SJCRH30 (cell line): Measurements from ENCODE around the gene TLCD1. TPM values are rescaled to one million over a fixed set of nuclear protein-coding genes. Genes with fewer than 3 reads are reported as not detected.

ENCODE experiments used
- DNase-seq, 2 experiments: peaks; one replicate each; pipeline ENCODE4 v3.0.0-alpha.2; 2015 to 2020
- H3K27ac ChIP-seq: fragments of 250-450 bp; sonication (Bioruptor Pico); 2 replicates; pipeline ENCODE4 v1.5.1; 2020; ENCODE audit warnings: mild to moderate bottlenecking, moderate library complexity
- H3K27me3 ChIP-seq: fragments of 250-450 bp; sonication (Bioruptor Pico); 2 replicates; pipeline ENCODE4 v1.5.1; 2020; ENCODE audit warnings: mild to moderate bottlenecking, moderate library complexity
- H3K36me3 ChIP-seq: fragments of 250-450 bp; sonication (Bioruptor Pico); 2 replicates; pipeline ENCODE4 v1.5.1; 2020; ENCODE audit warnings: mild to moderate bottlenecking, moderate library complexity
- H3K4me1 ChIP-seq: fragments of 250-450 bp; sonication (Bioruptor Pico); 2 replicates; pipeline ENCODE4 v1.5.1; 2020; ENCODE audit warnings: mild to moderate bottlenecking, moderate library complexity
- H3K4me3 ChIP-seq: fragments of 250-450 bp; sonication (Bioruptor Pico); 2 replicates; pipeline ENCODE4 v1.5.1; 2020; ENCODE audit warnings: mild to moderate bottlenecking, moderate library complexity
- H3K9me3 ChIP-seq: fragments of 250-450 bp; sonication (Bioruptor Pico); replicated peaks from 2 replicates; pipeline ENCODE4 v1.5.1; 2020; ENCODE audit warnings: mild to moderate bottlenecking, moderate library complexity
- total RNA-seq: library from RNA; depleted of rRNA; stranded (reverse); fragments of >200 nt; shearing (Covaris generic); gene quantifications from 2 replicates; pipeline ENCODE4 v1.2.3, GENCODE V29; 2014; rRNA removed

The TLCD1 gene
- 7.5 and 10.0 TPM in 2 replicates for total RNA-seq

GRCh38 chr17:28726226-28726626 lies at the start of gene TLCD1:
Gene TLCD1 (minus strand): TSS chr17:28726233. CDS start chr17:28726097, 136 bp downstream.
- peak; percentile 84 to 85 for DNase-seq
- H3K36me3 ChIP-seq, result peaks cover 35% of the 10 kb centered on the region

GRCh38 chr17:28774206-28774605 lies 48.2 kb upstream of the TLCD1 start:
- no peaks in the 10 kb centered on the region for H3K4me1 ChIP-seq
- no peaks in the 10 kb centered on the region for H3K27me3 ChIP-seq

More at GRCh38 chr17:28726226-28726626, at the start of gene TLCD1:
- Histone ChIP-seq H3K4me3 (peak within 1 kb of the TSS; percentile 80), H3K27me3 (no peaks in the 10 kb centered on the region), H3K9me3 (no peaks in the 10 kb centered on the region), H3K27ac (peak within 1 kb of the TSS; percentile 83), H3K4me1 (peaks cover 20% of the 10 kb centered on the region)

DNA sequence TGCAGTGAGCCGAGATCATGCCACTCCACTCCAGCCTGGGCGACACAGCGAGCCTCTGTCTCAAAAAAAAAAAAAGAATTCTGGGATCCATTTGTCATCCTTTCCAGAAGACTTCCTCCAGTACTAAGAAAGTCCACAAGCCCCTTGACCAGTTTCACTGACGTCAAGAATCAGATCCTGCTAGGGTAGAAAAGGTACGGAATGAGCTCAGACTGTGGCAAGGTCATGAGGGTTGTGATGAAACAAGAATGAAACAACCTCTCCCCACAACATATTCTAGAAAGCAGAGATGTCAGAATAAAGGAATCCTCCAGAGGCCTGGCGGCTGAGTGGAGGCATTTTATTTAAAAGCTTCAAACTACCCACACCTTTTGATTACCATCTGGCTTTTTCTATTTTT lies 47.7 kb upstream of the TLCD1 start:
- H3K4me3 ChIP-seq, result no peak overlapping the region
- H3K36me3 ChIP-seq, result peaks cover 6% of the 10 kb centered on the region
- no peak overlapping the region for H3K27ac ChIP-seq
- H3K27me3 ChIP-seq, result no peaks in the 10 kb centered on the region
- DNase-seq, result no peak
- no peaks in the 10 kb centered on the region for H3K4me1 ChIP-seq
- no peaks in the 10 kb centered on the region for H3K9me3 ChIP-seq

More at GRCh38 chr17:28774206-28774605, 48.2 kb upstream of the TLCD1 start:
- Histone ChIP-seq H3K27ac (no peak overlapping the region), H3K9me3 (no peaks in the 10 kb centered on the region), H3K4me3 (no peak overlapping the region), H3K36me3 (peaks cover 9% of the 10 kb centered on the region)
- DNase-seq, result no peak

- no peak for DNase-seq
- peaks cover 14% of the 10 kb centered on the region for H3K36me3 ChIP-seq
- no peaks in the 10 kb centered on the region for H3K9me3 ChIP-seq
- H3K27me3 ChIP-seq, result no peaks in the 10 kb centered on the region
- H3K27ac ChIP-seq, result no peak overlapping the region
- H3K4me1 ChIP-seq, result no peaks in the 10 kb centered on the region; the same call in 1 of the 2 replicates
- no peak overlapping the region for H3K4me3 ChIP-seq
Measured at GRCh38 chr17:28765038-28765437, 39.0 kb upstream of the TLCD1 start.

- Histone ChIP-seq H3K4me1 (no peaks in the 10 kb centered on the region; the same call in 1 of the 2 replicates), H3K9me3 (no peaks in the 10 kb centered on the region), H3K27me3 (no peaks in the 10 kb centered on the region), H3K36me3 (peaks cover 25% of the 10 kb centered on the region), H3K27ac (no peak overlapping the region), H3K4me3 (no peak overlapping the region)
- DNase-seq, result peak; percentile 84 to 92
Measured at GRCh38 chr17:28763804-28764266, 37.8 kb upstream of the TLCD1 start.

- no peaks in the 10 kb centered on the region; the same call in 1 of the 2 replicates for H3K4me1 ChIP-seq
- DNase-seq, result no peak
- no peaks in the 10 kb centered on the region for H3K27me3 ChIP-seq
- no peak overlapping the region for H3K27ac ChIP-seq
- peaks cover 28% of the 10 kb centered on the region for H3K36me3 ChIP-seq
- no peak overlapping the region for H3K4me3 ChIP-seq
- no peaks in the 10 kb centered on the region for H3K9me3 ChIP-seq
Measured at GRCh38 chr17:28763137-28763799, 37.2 kb upstream of the TLCD1 start.

DNA sequence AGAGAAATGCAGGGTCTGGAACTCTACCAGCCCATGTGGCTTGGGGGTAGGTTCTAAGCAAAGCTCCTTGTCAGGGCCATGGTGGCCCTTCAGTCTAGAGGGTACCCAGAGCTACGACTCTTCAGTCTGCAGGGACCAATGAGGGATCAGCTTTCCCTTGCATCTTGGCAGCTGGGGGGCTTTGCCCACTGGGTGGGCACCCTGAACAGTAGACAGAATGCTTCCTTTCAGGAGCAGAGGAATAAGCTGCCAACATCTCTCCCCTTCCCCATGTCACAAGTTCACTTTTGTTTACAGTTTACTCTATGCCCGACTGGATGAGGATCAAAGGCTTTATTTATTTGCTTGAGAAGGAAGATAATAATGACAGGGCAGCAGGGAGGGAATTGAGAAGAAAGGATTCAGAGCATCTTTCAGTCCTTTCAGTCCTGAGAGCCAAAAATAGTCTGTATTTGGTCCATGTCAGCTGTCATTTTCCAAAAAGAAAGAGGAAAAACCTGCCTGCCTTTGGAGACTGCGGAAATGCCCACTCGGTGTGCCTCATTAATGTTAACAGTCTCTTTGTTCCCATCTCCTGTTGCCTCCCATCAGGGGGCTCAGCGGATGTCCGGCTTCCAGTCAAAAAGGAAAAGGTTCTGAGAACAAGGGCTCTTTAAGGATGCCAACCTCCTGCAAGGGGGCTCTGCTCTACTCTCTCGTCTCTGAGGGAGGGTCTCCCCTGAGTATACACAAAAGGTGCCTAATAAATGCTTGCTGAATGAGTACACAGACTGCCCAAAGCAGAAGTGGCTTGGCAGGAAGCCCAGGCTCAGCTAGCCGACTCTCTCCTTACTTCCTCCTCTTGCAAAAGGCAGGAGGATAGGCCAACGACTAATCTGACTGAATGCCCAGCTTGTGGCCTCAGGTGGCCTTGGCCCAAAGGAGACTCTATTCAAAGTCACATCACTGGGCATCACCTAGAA lies 34.8 kb upstream of the TLCD1 start:
- DNase-seq, result no peak

GRCh38 chr17:28759256-28759865 lies 33.3 kb upstream of the TLCD1 start:
- no peaks in the 10 kb centered on the region for H3K9me3 ChIP-seq
- peaks cover 34% of the 10 kb centered on the region for H3K36me3 ChIP-seq
- H3K27ac ChIP-seq, result no peak overlapping the region
- H3K27me3 ChIP-seq, result no peaks in the 10 kb centered on the region
- no peak for DNase-seq
- no peaks in the 10 kb centered on the region; the same call in 1 of the 2 replicates for H3K4me1 ChIP-seq
- H3K4me3 ChIP-seq, result no peak overlapping the region

More for the DNA sequence above, 34.8 kb upstream of the TLCD1 start:
- Histone ChIP-seq H3K27me3 (no peaks in the 10 kb centered on the region), H3K4me3 (no peak overlapping the region), H3K36me3 (peaks cover 31% of the 10 kb centered on the region), H3K9me3 (no peaks in the 10 kb centered on the region), H3K4me1 (no peaks in the 10 kb centered on the region; the same call in 1 of the 2 replicates), H3K27ac (no peak overlapping the region)

GRCh38 chr17:28758411-28759121 lies 32.5 kb upstream of the TLCD1 start:
- Histone ChIP-seq H3K9me3 (no peaks in the 10 kb centered on the region), H3K4me1 (no peaks in the 10 kb centered on the region; the same call in 1 of the 2 replicates), H3K4me3 (no peak overlapping the region), H3K27ac (no peak overlapping the region), H3K36me3 (peaks cover 34% of the 10 kb centered on the region), H3K27me3 (no peaks in the 10 kb centered on the region)
- no peak for DNase-seq

GRCh38 chr17:28756049-28756804 lies 30.2 kb upstream of the TLCD1 start:
- Histone ChIP-seq H3K9me3 (no peaks in the 10 kb centered on the region), H3K4me1 (no peaks in the 10 kb centered on the region; the same call in 1 of the 2 replicates), H3K27me3 (no peaks in the 10 kb centered on the region), H3K4me3 (no peak overlapping the region), H3K36me3 (peaks cover 40% of the 10 kb centered on the region), H3K27ac (no peak overlapping the region)
- no peak for DNase-seq

GRCh38 chr17:28755486-28755885 lies 29.5 kb upstream of the TLCD1 start:
- DNase-seq, result no peak
- no peak overlapping the region for H3K4me3 ChIP-seq
- H3K9me3 ChIP-seq, result no peaks in the 10 kb centered on the region
- H3K27me3 ChIP-seq, result no peaks in the 10 kb centered on the region
- no peak overlapping the region for H3K27ac ChIP-seq
- no peaks in the 10 kb centered on the region for H3K4me1 ChIP-seq
- peaks cover 43% of the 10 kb centered on the region for H3K36me3 ChIP-seq

GRCh38 chr17:28751600-28752366 lies 25.8 kb upstream of the TLCD1 start:
- peaks cover 56% of the 10 kb centered on the region for H3K36me3 ChIP-seq
- no peaks in the 10 kb centered on the region for H3K27me3 ChIP-seq
- H3K27ac ChIP-seq, result no peak overlapping the region
- no peaks in the 10 kb centered on the region for H3K9me3 ChIP-seq
- DNase-seq, result no peak
- peaks cover 5% of the 10 kb centered on the region for H3K4me1 ChIP-seq
- H3K4me3 ChIP-seq, result no peak overlapping the region
